NCI-H446 treated with DMSO at 0.1 percent for 48 hours (cell line): ENCODE results near the gene RBM17.
"Not testable (repeated sequence)": the region's sequence is repeated elsewhere in the genome, so short reads cannot be mapped to it uniquely, and the experiment has no call there.

Experiments
- DNase-seq: peaks from one replicate; lab custom pipeline; 2025; lab: John Stamatoyannopoulos, UW

Gene RBM17

GRCh38 chr10:6112893-6113292 is 24.1 kb downstream of the RBM17 start:
- DNase-seq: no peak

- no peak for DNase-seq
These were observed 25.5 kb downstream of the RBM17 start for GRCh38 chr10:6114299-6114698.

GRCh38 chr10:6114805-6115341 is 26.0 kb downstream of the RBM17 start:
- DNase-seq: no peak

- DNase-seq: no peak
These were observed 26.6 kb downstream of the RBM17 start for GRCh38 chr10:6115411-6115810.

GRCh38 chr10:6115824-6116350 is 27.1 kb downstream of the RBM17 start:
- DNase-seq: no peak

- no peak for DNase-seq
These were observed 28.0 kb downstream of the RBM17 start for GRCh38 chr10:6116806-6117205.

GRCh38 chr10:6117711-6118110 is 28.9 kb downstream of the RBM17 start:
- DNase-seq: no peak

GRCh38 chr10:6119423-6119822 is 30.6 kb downstream of the RBM17 start:
- DNase-seq: no peak

- no peak for DNase-seq
These were observed 31.1 kb downstream of the RBM17 start for GRCh38 chr10:6119962-6120361.

- no peak for DNase-seq
These were observed 31.9 kb downstream of the RBM17 start for GRCh38 chr10:6120691-6121090.

GRCh38 chr10:6121146-6121545 is 32.3 kb downstream of the RBM17 start:
- no peak for DNase-seq

GRCh38 chr10:6123532-6123931 is 34.7 kb downstream of the RBM17 start:
- DNase-seq: no peak

GRCh38 chr10:6124666-6125065 is 35.8 kb downstream of the RBM17 start:
- DNase-seq: no peak

GRCh38 chr10:6127461-6127860 is 38.6 kb downstream of the RBM17 start:
- not testable (repeated sequence) for DNase-seq

GRCh38 chr10:6128087-6128486 is 39.3 kb downstream of the RBM17 start:
- DNase-seq: no peak

GRCh38 chr10:6128591-6129251 is 39.9 kb downstream of the RBM17 start:
- DNase-seq: no peak

- DNase-seq: no peak
These were observed 42.1 kb downstream of the RBM17 start for GRCh38 chr10:6130848-6131470.

- no peak for DNase-seq
These were observed 44.7 kb downstream of the RBM17 start for GRCh38 chr10:6133331-6134098.

- DNase-seq: no peak
These were observed 45.4 kb downstream of the RBM17 start for GRCh38 chr10:6134099-6134823.

GRCh38 chr10:6135039-6135438 is 46.2 kb downstream of the RBM17 start:
- no peak for DNase-seq

GRCh38 chr10:6135589-6136168 is 46.8 kb downstream of the RBM17 start:
- DNase-seq: no peak
